ENCODE data around the gene JAK2. TPM values are rescaled to one million over a fixed set of nuclear protein-coding genes. Genes with fewer than 3 reads are reported as not detected.

The JAK2 gene
- total RNA-seq, 2 donors from 2014 or later: 6.6 to 11.7 TPM

- TF ChIP-seq POLR2A (IDR thresholded peaks at IDR 0.05): no peak
- TF ChIP-seq, protein P1, sequence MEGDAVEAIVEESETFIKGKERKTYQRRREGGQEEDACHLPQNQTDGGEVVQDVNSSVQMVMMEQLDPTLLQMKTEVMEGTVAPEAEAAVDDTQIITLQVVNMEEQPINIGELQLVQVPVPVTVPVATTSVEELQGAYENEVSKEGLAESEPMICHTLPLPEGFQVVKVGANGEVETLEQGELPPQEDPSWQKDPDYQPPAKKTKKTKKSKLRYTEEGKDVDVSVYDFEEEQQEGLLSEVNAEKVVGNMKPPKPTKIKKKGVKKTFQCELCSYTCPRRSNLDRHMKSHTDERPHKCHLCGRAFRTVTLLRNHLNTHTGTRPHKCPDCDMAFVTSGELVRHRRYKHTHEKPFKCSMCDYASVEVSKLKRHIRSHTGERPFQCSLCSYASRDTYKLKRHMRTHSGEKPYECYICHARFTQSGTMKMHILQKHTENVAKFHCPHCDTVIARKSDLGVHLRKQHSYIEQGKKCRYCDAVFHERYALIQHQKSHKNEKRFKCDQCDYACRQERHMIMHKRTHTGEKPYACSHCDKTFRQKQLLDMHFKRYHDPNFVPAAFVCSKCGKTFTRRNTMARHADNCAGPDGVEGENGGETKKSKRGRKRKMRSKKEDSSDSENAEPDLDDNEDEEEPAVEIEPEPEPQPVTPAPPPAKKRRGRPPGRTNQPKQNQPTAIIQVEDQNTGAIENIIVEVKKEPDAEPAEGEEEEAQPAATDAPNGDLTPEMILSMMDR (IDR thresholded peaks at IDR 0.05): no peak
- Histone ChIP-seq H3K4me3 (no peak overlapping the region), H3K27ac (no peak overlapping the region), H3K27me3 (no peaks in the 10 kb centered on the region), H3K4me1 (peaks cover 27% of the 10 kb centered on the region), H3K36me3 (replicated peaks in 1 of 2; ENCODE audit: insufficient read depth in 1 of 2, low read depth in 2 of 2) (peaks cover 0 to 5% of the 10 kb centered on the region in 2 donors), H3K9me3 (no peaks in the 10 kb centered on the region)
- ATAC-seq (no peak), DNase-seq (no peak)
- 82 to 86% methylated on average over 1 of the region's 1 CpG for WGBS, 2 donors
- intact Hi-C loops (cut with DNase I): loop anchor here (10.0 kb wide), 1 partner anchor 228 kb away; no protein-coding TSS in a partner anchor
Measured at GRCh38 chr9:4992872-4993271, 7.8 kb downstream of the JAK2 start.

- TF ChIP-seq, protein P1 (IDR thresholded peaks at IDR 0.05): no peak
- no peak for TF ChIP-seq POLR2A (IDR thresholded peaks at IDR 0.05)
- no peak for DNase-seq
- WGBS, 2 donors: 66 to 68% methylated on average over 4 of the region's 4 CpGs
- ATAC-seq: no peak
- intact Hi-C loops (cut with DNase I): loop anchor here (10.0 kb wide), 1 partner anchor 230 kb away; no protein-coding TSS in a partner anchor
- Histone ChIP-seq H3K36me3 (replicated peaks in 1 of 2; ENCODE audit: insufficient read depth in 1 of 2, low read depth in 2 of 2) (peaks cover 0 to 5% of the 10 kb centered on the region in 2 donors), H3K9me3 (no peaks in the 10 kb centered on the region), H3K27me3 (no peaks in the 10 kb centered on the region), H3K27ac (no peak overlapping the region), H3K4me1 (peaks cover 17% of the 10 kb centered on the region), H3K4me3 (no peak overlapping the region)
Measured at GRCh38 chr9:4994166-4994890, 9.3 kb downstream of the JAK2 start.

DNA sequence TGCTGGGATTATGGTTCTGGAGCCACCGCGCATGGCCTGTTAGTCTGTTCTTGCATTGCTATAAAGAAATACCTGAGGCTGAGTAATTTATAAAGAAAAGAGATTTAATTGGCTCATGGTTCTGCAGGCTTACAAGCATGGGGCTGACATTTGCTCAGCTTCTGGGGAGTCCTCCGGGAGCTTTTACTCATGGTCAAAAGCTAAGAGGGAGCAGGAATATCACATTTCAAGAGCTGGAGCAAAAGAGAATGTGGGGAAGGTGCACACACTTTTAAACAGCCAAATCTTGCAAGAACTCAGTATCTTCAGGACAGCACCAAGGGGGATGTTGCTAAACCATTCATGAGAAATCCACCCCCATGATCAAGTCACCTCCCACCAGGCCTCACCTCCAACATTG lies 12.1 kb downstream of the JAK2 start:
- no peak overlapping the region for H3K27ac ChIP-seq
- peaks cover 10% of the 10 kb centered on the region for H3K4me1 ChIP-seq
- H3K4me3 ChIP-seq: no peak overlapping the region
- peaks cover 0 to 4% of the 10 kb centered on the region in 2 donors for H3K36me3 ChIP-seq (replicated peaks in 1 of 2; ENCODE audit: insufficient read depth in 1 of 2, low read depth in 2 of 2)
- H3K9me3 ChIP-seq: no peaks in the 10 kb centered on the region
- no peak for DNase-seq
- H3K27me3 ChIP-seq: no peaks in the 10 kb centered on the region
- no peak for ATAC-seq
- WGBS, 2 donors: 98 to 100% methylated on average over 3 of the region's 3 CpGs
- no peak for TF ChIP-seq POLR2A (IDR thresholded peaks at IDR 0.05)
- TF ChIP-seq, protein P1 (IDR thresholded peaks at IDR 0.05): no peak
- intact Hi-C loops (cut with DNase I): loop anchor here (10.0 kb wide), 1 partner anchor 232 kb away; no protein-coding TSS in a partner anchor

DNA sequence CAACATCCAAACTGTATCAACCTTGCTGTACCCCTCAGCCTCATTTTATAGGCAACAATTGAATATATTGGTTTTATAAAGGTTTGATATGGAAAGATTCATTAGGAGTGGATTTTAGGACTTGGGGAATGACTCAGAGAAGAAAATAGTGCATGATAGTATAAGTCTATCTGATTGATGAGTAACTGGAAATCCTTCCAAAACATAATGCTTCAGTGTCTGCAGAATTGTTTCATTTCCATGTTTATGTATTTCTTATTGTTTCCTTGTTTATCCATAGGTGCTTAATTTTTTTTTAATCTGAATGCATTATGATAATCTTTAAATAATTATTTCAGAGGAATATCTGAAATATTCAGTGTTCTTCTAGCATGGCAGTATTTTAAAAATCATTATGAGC lies 12.6 kb downstream of the JAK2 start:
- Histone ChIP-seq H3K27ac (no peak overlapping the region), H3K4me1 (peaks cover 10% of the 10 kb centered on the region), H3K36me3 (replicated peaks in 1 of 2; ENCODE audit: insufficient read depth in 1 of 2, low read depth in 2 of 2) (peaks cover 0 to 2% of the 10 kb centered on the region in 2 donors), H3K27me3 (no peaks in the 10 kb centered on the region), H3K9me3 (no peaks in the 10 kb centered on the region), H3K4me3 (no peak overlapping the region)
- intact Hi-C loops (cut with DNase I): loop anchor here (10.0 kb wide), 1 partner anchor 233 kb away; no protein-coding TSS in a partner anchor
- no peak for DNase-seq
- TF ChIP-seq POLR2A (IDR thresholded peaks at IDR 0.05): no peak
- TF ChIP-seq, protein P1 (IDR thresholded peaks at IDR 0.05): no peak
- ATAC-seq: no peak

DNA sequence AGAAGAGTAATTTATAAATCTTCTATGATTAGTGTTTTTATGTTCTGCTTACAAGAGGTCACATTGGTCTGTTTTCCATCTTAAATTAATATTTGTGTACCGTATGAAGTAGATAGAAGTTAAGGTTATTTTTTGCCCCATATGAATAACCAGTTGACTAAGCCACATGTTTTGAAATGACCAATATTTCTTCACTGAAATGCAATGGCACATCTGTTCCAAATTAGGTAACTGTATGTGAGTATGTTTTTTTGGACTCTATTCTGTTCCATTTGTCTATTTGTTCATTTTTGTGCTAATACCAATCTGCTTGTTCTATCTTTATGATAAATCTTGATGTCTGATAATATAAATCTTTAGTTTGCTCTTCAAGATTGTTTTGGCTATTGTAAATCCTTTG lies 17.7 kb downstream of the JAK2 start:
- TF ChIP-seq, protein P1 (IDR thresholded peaks at IDR 0.05): no peak
- no peak for TF ChIP-seq POLR2A (IDR thresholded peaks at IDR 0.05)
- Histone ChIP-seq H3K36me3 (replicated peaks in 1 of 2; ENCODE audit: insufficient read depth in 1 of 2, low read depth in 2 of 2) (no peaks in the 10 kb centered on the region), H3K9me3 (no peaks in the 10 kb centered on the region), H3K4me1 (no peaks in the 10 kb centered on the region), H3K27ac (no peak overlapping the region), H3K4me3 (no peak overlapping the region), H3K27me3 (no peaks in the 10 kb centered on the region)
- 48 to 63% methylated on average over 1 of the region's 1 CpG for WGBS, 2 donors
- DNase-seq (no peak), ATAC-seq (no peak)
- intact Hi-C loops (cut with DNase I): no loop called here

All from body of pancreas (tissue), 4 donors.